CD4-positive, alpha-beta T cell treated with Interleukin-17A for 4 hours (primary cell): ENCODE results near the gene CYB5R3.

Source experiments
- DNase-seq: peaks from one replicate; pipeline ENCODE4 v3.0.0-alpha.2; 2020; ENCODE audit warnings: mixed read lengths

CYB5R3 gene

DNA sequence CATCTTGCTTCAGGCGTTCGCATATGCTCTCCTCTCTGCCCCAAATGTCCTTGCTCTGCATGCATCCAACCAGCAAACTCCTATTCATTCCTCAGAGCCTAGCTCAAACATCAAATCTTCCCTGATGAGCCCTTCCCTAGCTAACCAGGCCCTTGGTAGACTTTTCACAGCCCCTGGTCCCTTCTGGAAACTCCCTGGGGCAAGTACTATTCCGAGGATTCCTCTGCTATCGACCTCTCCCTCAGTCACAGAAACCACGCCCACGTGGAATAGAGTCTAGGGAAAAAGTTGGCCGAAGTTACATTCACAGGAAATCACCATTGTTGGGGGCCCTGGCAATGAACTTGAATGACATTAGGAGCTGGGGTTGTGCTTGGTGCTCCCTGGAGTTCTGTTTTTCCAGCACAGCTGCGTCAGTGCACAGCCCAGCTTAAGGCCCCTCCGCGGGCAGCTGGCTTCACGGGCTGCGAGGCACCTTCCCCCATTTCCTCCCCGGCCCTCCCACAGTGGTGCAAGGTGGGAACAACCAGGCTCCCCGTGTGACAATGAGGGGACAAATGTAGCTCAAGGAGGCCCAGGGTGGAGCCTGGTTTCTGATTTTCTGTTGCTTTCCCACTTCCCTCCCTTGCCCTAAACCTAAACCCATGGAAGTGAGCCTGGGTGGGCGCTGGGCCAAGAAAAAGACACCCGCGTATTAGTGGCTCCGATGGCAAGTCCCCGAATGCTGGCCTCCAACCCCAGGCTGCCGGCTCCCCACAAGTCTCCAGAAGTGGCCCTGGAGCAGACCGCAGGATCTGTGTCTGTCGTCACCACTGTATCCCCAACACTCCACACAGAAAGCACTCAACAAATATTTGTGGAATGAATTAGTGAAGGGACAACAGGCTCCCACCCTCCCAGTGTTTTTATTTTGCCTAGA is 4.5 kb downstream of the CYB5R3 start:
- no peak for DNase-seq

DNA sequence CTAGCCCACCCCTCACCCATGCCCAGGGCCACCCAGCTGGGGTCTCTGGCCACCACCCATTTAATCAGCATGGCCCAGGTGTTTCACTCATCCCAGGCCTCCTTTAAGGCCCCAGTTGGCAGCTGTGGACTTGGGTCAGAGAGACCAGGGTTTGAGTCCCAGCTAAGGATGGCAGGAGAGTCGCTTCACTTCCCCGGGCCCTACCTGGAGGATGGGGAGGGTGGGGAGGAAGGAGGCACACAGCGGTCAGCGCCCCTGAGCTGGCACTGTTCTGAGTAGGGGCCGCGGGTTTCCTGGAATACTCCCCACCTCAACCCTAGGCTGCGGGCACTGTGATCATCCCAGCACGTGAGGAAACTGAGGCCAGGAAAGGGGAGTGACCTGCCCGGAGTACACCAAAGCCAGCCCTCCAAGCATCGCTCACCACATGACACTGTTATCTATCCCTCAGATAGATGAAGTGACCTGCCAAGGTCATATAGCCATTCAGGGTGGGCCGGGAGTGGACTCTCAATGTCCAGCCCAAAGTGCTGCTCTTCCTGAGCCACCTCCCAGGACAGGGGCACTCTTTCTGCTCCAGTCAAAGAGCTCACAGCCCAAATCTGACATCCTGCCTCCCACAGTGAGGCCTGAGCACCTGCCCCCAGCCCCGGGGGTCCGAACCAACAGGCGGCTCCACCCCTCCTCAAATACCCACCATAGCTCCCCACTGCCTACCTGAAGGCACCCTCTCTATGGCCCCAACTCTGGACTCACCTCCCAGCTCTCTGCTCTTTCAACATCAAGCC is 5.4 kb downstream of the CYB5R3 start:
- no peak for DNase-seq

DNA sequence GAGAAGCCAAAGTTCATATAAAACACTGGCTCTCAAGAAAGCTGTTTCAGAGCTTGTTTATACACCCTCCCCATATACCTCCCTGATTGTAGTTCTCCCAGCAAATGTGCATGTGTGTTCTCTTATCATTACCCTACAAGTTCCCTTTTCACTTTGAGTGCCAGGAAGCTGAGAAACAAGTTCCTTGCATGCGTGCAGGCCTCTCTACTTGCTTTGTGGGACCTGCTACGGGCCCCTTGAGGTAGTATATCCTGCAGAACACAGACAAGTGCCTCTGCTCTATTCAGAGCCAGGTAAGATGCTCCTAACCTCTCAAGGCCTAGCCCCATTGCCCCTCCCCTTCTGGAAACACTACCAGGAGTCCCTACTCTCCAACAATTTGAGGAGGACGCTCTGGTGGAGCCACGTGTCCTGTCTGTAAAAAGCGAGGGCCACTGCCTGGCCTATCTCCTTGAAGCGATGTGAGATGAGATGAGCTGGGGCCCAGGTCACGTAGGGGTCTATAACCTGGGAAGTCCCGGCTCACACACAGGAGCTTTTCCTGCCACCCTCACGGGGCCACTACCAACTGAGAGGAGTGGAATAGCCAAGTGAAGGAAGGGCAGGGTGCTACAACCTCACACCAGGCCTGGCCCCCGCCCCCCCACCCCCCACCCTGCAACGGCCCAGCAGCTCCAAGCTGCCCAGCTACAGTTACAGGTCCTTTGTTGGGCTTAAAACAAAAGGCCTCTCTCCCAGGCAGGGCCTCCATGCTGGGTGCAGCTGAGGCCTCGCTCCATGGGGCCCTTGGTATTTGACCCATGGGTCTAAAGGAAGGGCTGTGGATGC is 6.2 kb downstream of the CYB5R3 start:
- no peak for DNase-seq

DNA sequence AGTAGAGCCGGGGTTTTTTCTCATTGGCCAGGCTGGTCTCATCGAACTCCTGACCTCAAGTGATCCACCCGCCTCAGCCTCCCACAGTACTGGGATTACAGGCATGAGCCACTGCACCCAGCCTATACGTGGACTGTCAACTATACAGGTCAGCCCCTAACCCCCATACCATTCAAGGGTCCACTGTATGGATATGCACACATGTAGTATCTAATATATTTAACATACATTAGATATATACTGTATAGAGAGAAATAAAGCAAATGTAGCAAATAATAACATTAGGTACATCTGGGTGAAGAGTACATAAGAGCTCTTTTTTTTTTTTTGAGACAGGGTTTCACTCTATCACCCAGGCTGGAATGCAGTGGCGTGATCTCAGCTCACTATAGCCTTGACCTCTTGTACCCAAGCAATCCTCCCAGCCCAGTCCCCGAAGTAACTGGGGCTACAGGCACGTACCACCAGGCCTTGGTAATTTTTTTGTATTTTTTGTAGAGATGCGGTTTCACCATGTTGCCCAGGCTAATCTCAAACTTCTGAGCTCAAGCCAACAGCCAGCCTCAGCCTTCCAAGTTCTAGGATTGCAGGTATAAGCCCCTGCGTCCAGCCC is 7.3 kb downstream of the CYB5R3 start:
- no peak for DNase-seq

DNA sequence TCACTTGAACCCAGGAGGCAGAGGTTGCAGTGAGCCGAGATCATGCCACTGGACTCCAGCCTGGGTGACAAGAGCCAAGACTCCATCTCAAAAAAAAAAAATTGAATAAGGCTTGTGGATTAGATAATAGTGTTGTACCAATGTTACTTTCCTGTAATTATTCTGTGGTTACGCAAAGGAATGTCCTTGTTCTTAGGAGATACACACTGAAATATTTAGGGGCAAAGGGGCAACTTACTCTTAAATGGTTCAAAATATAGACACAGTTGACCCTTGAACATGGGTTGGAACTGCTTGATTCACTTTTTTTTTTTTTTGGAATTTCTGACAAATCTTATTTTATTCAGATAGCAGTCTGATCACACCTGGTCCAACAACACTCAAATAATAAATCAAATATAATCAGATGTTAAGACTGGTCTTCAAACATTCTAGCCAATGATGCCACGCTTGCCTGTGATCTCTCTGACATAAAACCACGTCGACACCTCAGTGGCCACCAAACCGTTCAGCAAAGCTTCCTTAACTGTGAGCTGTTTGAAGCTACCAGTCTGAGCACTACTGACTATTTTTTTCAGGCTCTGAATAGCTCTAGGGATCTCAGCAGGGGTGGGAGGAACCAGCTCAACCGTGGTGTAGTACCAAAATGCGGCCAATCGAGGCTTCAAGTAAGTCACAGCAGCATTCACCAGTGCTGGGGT is 9.5 kb downstream of the CYB5R3 start:
- DNase-seq, result no peak

DNA sequence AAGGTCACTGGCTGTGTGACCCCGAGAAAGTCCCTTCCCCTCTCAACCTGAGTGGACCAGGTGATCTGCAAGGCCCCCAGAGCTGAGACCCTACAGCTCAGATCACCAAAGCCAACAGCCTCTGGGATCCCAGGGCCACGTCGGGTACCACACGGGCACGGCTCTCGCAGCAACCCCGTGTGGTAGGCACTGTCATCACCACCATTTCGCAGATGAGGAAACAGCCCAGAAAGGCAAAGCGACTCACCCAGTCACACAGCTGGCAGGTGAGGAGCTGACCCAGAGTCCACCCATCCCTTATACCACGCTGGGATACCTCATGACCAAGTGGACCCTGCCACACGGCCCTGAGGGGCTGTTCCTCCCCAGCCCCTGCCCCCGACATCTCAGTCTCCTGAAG is 11.6 kb downstream of the CYB5R3 start:
- DNase-seq, result no peak

DNA sequence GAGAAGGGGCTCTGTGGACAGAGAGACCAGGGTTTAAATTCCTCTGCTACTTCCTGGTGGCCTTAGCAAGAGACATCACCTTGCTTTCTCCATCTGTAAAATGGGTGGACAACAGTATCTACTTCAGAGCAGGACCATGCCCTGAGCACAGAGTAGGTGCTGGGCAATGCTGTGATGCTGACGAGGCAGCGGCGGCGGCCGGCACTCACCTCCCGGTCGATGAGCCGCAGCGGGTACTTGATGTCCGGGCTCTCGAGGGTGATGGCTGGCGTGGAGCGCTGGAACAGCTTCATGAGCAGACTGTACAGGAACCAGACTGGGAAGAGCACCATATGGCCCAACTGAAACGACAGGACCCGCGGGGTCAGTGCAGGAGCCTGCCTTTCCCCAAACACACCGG is 12.7 kb downstream of the CYB5R3 start:
- no peak for DNase-seq

DNA sequence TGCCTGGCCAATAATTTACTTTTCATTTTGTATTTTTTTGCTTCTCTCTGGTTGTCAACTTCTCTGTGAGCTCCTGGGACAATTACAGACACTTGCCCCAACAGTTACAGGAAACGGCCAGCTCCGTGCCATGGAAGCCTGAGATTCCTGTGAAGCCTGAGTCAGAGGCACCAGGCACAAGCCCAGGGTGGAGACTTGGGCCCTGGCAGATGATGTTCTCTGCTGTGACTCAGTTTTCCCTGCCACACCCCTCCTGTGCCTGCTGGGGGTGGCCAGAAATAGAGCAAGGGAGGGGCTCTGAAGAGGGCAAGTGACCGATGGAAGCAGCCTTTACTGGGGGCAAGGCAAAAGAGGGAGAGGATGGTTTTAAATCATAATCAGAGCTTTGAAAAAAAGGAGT is 13.7 kb downstream of the CYB5R3 start:
- no peak for DNase-seq

DNA sequence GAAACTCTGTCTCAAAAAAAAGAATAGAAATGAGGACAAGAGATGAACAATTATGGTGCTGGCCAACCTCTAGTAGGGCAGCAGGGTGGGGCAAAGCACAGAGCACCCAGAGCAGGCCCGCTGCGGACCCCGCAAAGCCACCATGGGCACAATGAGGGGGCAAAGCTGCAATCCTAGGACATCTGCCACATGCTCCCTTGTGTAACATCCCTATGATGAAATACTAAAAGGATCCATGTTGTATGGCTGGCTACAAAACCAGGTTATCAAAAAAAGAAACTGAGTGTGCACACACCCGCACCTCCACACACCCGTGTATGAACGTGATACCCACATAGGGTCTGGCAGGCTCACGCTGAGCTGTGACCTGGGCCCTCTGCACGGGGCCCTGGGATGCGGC is 16.2 kb downstream of the CYB5R3 start:
- DNase-seq, result no peak

DNA sequence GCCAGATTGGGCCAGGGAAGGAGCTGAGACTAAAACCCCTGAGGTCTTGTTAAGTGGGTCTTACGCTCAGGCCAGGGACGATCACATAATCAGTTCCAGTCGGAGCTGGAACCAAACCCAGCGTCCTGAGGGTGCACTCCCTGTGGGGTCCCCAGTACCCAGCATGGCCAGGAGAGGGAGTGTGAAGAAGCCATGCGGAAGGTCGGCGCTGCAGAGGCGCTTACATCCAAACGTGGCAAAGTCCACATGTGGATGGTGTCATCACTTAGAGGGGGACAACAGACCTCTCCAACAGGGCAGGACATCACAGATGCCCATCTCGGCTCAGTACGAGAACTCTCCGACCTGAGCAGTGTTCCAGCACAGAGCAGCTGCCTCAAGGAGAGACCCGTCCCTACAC is 17.1 kb downstream of the CYB5R3 start:
- no peak for DNase-seq

DNA sequence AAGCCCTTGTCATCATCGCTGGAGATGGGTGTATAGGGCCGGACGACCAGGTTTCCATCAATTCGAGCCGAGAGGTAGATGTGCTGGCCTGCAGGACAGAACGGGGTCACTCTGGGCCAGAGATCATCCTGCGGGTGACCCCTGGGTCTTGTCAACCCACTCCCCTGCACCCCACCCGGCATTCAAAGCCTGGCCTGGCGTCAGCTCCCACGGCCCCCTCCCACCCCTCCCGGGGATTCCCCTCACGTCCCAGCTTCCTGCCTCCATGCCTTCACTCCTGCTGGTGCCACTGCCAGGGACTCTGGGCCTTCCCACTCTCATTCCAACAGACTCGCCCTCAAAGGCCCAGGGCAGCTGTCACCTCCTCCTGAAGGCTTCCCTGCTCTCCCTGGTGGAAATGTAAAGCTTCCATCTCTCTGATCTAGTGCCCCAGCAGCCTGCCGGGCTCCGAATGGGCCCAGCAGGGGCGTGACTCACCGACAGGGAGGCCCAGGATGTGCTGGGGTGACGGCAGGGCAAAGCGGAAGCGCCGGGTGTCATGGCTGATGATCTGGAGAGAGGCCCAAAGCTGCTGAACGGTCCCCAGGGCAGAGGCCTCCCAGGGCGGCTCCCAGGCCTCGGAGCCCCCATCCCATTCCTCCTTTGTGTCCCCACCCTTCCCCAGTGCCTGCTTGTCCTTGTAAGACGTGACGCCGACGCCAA is 18.1 kb downstream of the CYB5R3 start:
- DNase-seq, result no peak

DNA sequence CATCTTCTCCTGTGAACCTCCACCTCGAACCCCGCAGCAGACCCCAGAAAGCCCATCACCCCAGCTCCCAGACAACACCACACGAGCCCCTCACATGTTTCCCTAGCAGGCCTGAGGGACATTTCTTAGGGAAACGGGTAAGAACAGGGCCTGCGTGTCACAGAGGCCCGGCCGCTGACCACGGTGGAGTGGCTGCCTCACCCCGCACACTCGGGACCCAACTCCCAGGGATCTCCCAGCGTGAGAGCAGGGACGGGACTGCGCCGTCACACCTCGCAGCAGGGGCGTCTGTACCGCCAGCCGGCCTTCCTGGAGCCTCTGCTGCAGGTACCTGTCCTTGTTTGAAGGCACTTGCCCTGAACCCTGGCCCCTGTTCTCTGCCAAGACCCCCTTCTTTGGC is 19.0 kb downstream of the CYB5R3 start:
- DNase-seq, result no peak

DNA sequence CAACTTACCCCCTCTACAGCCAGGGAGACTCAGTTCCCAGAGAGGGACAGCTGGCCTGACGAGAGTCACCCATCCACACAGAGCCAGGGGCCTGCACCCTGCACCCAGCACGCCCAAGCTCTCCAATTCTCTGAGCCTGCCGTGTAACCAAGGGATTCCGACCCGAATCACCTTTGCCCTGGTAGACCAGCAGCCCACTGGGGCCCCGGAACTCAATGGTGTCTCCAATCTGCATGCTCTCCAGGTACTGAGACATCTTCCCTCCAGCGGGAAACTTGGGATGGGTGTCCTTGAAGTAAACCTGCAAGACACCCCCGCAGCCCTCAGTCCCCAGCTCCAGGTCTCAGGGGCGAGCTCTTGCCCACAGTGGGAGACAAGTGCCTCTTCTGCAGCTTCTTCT is 21.2 kb downstream of the CYB5R3 start:
- no peak for DNase-seq

DNA sequence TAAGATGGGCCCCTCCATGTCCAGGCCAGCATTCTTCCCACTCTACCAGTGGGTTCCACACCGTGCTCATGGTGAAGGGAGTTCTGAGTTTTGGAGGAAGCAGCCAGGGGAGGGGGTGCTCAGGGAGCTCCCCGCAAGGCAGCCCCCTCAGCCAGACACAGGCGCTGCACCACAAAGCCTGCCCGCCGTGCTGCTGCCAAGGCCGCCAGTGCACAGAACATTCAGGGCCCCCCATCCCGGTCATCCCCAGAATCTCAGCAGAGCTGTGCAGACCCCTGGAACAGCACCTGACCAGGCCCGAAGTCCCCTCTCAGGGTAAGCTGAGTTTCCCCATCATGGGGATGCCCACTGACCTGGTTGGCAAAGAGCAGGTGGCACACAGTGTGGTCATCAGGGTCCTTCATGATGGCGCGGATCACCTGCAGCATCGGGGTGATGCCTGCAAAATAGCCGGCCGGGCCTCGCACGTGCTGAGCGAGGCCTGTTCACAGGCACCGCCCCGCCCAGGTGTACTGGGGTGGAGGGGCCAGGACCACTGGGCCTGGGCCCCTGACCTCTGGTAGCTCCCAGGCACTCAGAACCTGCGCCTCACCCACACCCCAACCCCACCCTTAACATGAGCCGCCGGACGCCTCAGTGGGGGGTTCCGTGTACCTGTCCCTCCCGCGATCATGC is 22.1 kb downstream of the CYB5R3 start:
- DNase-seq, result no peak

DNA sequence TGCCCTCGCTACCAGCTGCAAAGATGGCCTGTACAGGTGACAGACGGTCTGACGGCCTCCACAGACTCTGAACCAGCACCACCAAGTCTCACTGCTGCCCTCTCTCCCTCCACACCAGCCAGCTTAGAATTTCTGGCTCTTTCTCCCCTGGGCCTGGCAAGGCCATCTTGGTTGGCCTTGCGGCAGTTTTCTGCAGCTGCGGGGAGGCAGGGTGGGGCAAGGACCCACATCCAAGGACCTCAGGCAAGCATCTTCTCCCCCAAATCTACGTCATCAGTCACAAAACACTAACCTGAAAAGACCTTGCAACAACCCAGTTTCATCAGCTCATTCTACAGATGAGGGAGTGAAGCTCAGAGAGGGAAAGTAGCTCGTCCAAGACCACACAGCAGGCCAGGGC is 22.8 kb downstream of the CYB5R3 start:
- DNase-seq, result no peak

DNA sequence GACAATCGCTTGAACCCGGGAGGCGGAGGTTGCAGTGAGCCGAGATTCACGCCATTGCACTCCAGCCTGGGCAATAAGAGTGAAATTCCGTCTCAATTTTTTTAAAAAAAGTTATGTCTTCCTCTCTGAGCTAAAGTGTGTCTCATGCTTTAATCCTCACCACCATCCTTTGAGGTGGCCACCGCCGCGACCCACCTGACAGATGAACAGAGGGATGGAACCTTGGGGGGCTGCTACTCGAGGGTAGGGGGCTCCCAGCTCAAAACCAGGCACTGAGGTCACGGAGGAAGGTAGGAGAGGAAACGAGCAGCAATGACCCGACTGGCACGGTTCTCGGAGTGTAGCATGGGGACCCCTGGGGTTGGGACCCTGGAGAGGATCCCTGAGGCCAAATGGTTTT is 23.8 kb downstream of the CYB5R3 start:
- no peak for DNase-seq

DNA sequence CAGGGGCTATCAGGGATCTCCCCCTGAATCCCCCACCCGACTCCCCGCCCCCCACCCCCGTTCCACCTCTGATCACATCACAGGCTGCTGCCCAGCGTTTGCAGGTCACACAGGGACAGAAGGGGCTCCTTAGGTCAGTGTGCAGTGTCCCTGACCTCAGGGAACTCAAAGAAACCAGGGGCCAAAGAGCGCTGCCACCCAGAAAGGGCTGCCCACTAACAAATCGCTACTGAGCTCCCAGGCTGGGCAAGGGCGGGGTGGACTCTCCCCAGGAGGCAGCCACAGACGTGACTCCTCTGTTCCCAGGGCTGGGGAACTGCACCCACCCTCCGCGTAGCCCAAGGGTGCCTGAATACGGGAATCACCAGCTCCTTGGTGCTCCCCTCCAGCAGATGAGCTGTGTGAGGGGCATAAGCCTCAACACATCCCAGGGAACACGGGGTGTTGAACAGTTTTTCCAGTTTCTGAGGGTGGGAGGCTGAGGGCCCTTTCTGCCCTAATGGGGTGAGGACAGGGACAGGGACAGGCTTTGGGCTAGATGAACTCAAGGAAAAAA is 24.6 kb downstream of the CYB5R3 start:
- no peak for DNase-seq

DNA sequence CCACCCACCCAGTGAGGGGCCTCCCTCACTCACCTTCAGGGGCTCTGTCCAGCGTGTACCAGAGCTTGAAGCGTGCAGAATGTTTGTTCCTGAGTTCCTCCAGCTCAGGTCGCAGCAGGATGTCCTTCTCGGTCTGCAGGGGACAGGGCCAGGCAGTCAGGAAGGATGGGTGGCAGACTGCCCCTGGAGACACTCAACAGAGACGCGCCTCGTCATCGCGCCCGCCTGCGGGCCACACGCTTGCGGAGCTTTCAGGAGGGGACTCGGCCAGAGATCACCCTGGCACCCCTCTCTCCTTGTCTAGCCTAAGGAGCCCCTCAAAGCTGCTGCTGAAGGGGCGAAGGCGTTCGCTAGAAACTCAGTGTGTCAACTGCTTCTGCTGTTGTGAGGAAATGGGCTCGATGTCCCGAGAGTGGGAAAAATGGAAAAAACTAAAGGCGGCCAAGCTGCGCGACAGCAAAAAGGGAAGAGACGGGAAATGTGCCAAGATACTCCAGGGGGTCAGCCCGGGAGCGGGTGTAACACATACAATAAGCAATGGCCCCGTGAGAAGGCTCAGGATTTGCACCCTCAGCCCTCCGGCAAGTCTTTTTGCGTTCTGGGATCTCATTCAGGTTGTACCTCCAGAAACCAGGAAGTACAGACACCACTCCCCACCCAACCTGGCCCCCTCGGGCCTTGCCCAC is 25.3 kb downstream of the CYB5R3 start:
- no peak for DNase-seq

DNA sequence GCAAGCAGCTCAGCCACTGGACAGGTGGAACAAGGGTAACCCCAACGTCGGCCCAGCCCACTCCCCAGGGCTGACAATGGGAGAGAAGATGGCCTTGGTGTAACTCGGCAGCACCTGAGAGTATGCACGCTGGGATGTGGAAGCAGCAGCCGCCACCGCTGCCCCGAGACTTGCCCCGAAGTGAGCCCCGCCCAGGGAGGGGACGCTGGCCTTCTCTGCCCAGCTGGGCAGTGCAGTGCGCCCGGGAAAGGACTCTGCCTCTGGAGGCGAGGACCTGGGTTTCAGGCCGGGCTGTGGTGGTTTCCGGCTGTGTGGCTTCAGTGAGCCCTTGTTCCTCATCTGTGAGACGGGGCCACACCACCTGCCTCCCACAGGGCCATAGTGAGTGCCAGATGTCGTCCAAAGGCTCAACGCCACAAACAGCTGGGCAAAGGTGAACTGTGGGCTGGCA is 25.9 kb downstream of the CYB5R3 start:
- no peak for DNase-seq
